Neural cell (in vitro differentiated cells): ENCODE measurements around the gene NFKBIZ. TPM values are rescaled to one million over a fixed set of nuclear protein-coding genes. Genes with fewer than 3 reads are reported as not detected.

Experiments used
- H2AFZ ChIP-seq: fragments of 200-600, 300-800 bp; sonication (generic), shearing (Covaris generic); 2 replicates; pipeline ENCODE4 v1.6.0; 2014; ENCODE audit warnings: low read depth, mild to moderate bottlenecking, antibody characterized with exemption, low read length, moderate library complexity
- H3F3A ChIP-seq: fragments of 200-600 bp; shearing (Covaris generic); 2 replicates; pipeline ENCODE4 v1.6.1; 2016; ENCODE audit warnings: mild to moderate bottlenecking, moderate library complexity, mixed read lengths, antibody characterized with exemption, low read length; ENCODE audit not compliant: insufficient read depth, poor library complexity, severe bottlenecking
- H3K27ac ChIP-seq: fragments of 200-600, 300-800 bp; sonication (generic), shearing (Covaris generic); 2 replicates; pipeline ENCODE4 v1.5.1; 2014; ENCODE audit warnings: mild to moderate bottlenecking, low read length, moderate library complexity
- H3K27me3 ChIP-seq: fragments of 300-800, 200-600 bp; sonication (generic), shearing (Covaris generic); 2 replicates; pipeline ENCODE4 v1.6.0; 2014; ENCODE audit warnings: mild to moderate bottlenecking, low read depth, low read length, moderate library complexity; ENCODE audit not compliant: insufficient read depth
- H3K36me3 ChIP-seq: fragments of 300-800, 200-600 bp; sonication (generic), shearing (Covaris generic); 2 replicates; pipeline ENCODE4 v1.5.1; 2014; ENCODE audit warnings: mild to moderate bottlenecking, antibody characterized with exemption, low read length, moderate library complexity; ENCODE audit not compliant: insufficient read depth
- H3K4me2 ChIP-seq: fragments of 300-800, 200-600 bp; sonication (generic), shearing (Covaris generic); 2 replicates; pipeline ENCODE4 v1.6.0; 2014; ENCODE audit warnings: mild to moderate bottlenecking, low read length
- H3K4me3 ChIP-seq: fragments of 300-800, 200-600 bp; sonication (generic), shearing (Covaris generic); 2 replicates; pipeline ENCODE4 v1.5.1; 2014; ENCODE audit warnings: mild to moderate bottlenecking, low read length, moderate library complexity
- H3K79me2 ChIP-seq: fragments of 200-600 bp; shearing (Covaris generic); replicated peaks from 2 replicates; pipeline ENCODE4 v1.6.0; 2014; ENCODE audit warnings: mild to moderate bottlenecking, low read length, moderate library complexity; ENCODE audit not compliant: insufficient read depth
- H3K9ac ChIP-seq: fragments of 300-800, 200-600 bp; sonication (generic), shearing (Covaris generic); 2 replicates; pipeline ENCODE4 v1.6.1; 2016; ENCODE audit warnings: mild to moderate bottlenecking, low read length, mixed read lengths
- H3K9me2 ChIP-seq: fragments of 200-600 bp; shearing (Covaris generic); 2 replicates; pipeline ENCODE4 v1.6.1; 2016; ENCODE audit warnings: mild to moderate bottlenecking, low read length, mixed read lengths; ENCODE audit not compliant: insufficient read depth
- H3K9me3 ChIP-seq: fragments of 200-600, 300-800 bp; sonication (generic), shearing (Covaris generic); 2 replicates; pipeline ENCODE4 v1.6.1; 2016; ENCODE audit warnings: mild to moderate bottlenecking, mixed run types, low read length, moderate library complexity, mixed read lengths
- H4K20me1 ChIP-seq: fragments of 200-600 bp; shearing (Covaris generic); 2 replicates; pipeline ENCODE4 v1.6.1; 2016; ENCODE audit warnings: mild to moderate bottlenecking, mixed run types; ENCODE audit not compliant: insufficient read depth
- CTCF ChIP-seq: fragments of 450-650 bp; IDR thresholded peaks from 2 replicates; pipeline ENCODE4 v1.5.1; 2014; ENCODE audit warnings: antibody characterized with exemption, mild to moderate bottlenecking, moderate library complexity; ENCODE audit not compliant: poor library complexity, severe bottlenecking
- EP300 ChIP-seq: fragments of 450-650 bp; conservative IDR thresholded peaks from 2 replicates; pipeline ENCODE4 v1.6.1; 2014; ENCODE audit warnings: antibody characterized with exemption, mild to moderate bottlenecking, moderate library complexity; ENCODE audit not compliant: poor library complexity, severe bottlenecking
- EZH2 ChIP-seq: fragments of 200-600, 300-800 bp; shearing (Covaris generic), sonication (generic); IDR thresholded peaks from 2 replicates; pipeline ENCODE4 v1.6.1; 2014; ENCODE audit warnings: antibody characterized with exemption, low read length, borderline replicate concordance, mild to moderate bottlenecking; ENCODE audit not compliant: insufficient read depth, poor library complexity, severe bottlenecking
- MXI1 ChIP-seq: fragments of 450-650 bp; conservative IDR thresholded peaks from 2 replicates; pipeline ENCODE4 v1.6.1; 2014; ENCODE audit warnings: antibody characterized with exemption, mild to moderate bottlenecking; ENCODE audit not compliant: poor library complexity, severe bottlenecking
- POLR2AphosphoS5 ChIP-seq: IDR thresholded peaks from 2 replicates; pipeline ENCODE4 v1.6.1; 2012
- RAD21 ChIP-seq: fragments of 450-650 bp; conservative IDR thresholded peaks from 2 replicates; pipeline ENCODE4 v1.6.1; 2014; ENCODE audit warnings: antibody characterized with exemption, mild to moderate bottlenecking, moderate library complexity
- REST ChIP-seq: IDR thresholded peaks from 2 replicates; pipeline ENCODE4 v1.6.1; 2012; ENCODE audit warnings: borderline replicate concordance
- SMC3 ChIP-seq: fragments of 450-650 bp; conservative IDR thresholded peaks from 2 replicates; pipeline ENCODE4 v1.6.1; 2014; ENCODE audit warnings: antibody characterized with exemption, mild to moderate bottlenecking, moderate library complexity; ENCODE audit not compliant: poor library complexity
- TAF1 ChIP-seq: IDR thresholded peaks from 2 replicates; pipeline ENCODE4 v1.6.1; 2012; ENCODE audit warnings: low read depth
- polyA plus RNA-seq: library from polyadenylated mRNA; depleted of rRNA; stranded (reverse); fragments of >200 nt; gene quantifications from 2 replicates; pipeline ENCODE4 v1.2.3, GENCODE V29; 2014

Gene NFKBIZ
- polyA plus RNA-seq, 1 donor from 2014 or later: 0.84 TPM

- H3K79me2 ChIP-seq: no peaks in the 10 kb centered on the region
- TF ChIP-seq POLR2AphosphoS5 (no peak), EZH2 (no peak), RAD21 (no peak), CTCF (no peak), REST (no peak), TAF1 (no peak), EP300 (no peak), SMC3 (no peak), MXI1 (no peak)
- no peaks in the 10 kb centered on the region for H3K36me3 ChIP-seq
- H3K27ac ChIP-seq: no peak overlapping the region
- H3F3A ChIP-seq: no peaks in the 10 kb centered on the region
- no peak overlapping the region for H3K4me2 ChIP-seq
- H3K9me2 ChIP-seq: no peaks in the 10 kb centered on the region
- H3K9me3 ChIP-seq: no peaks in the 10 kb centered on the region
- H2AFZ ChIP-seq: no peak overlapping the region
- no peak overlapping the region for H3K4me3 ChIP-seq
- no peak overlapping the region for H3K9ac ChIP-seq
- H3K27me3 ChIP-seq: no peaks in the 10 kb centered on the region
- H4K20me1 ChIP-seq: no peaks in the 10 kb centered on the region
Observed at GRCh38 chr3:101897013-101897412, 47.7 kb downstream of the NFKBIZ start.

GRCh38 chr3:101898039-101898438, 48.7 kb downstream of the NFKBIZ start:
- Histone ChIP-seq H3K9me2 (no peaks in the 10 kb centered on the region), H3K27ac (no peak overlapping the region), H3K36me3 (no peaks in the 10 kb centered on the region), H3K27me3 (no peaks in the 10 kb centered on the region), H3F3A (no peaks in the 10 kb centered on the region), H3K4me3 (no peak overlapping the region), H3K79me2 (no peaks in the 10 kb centered on the region), H4K20me1 (no peaks in the 10 kb centered on the region), H2AFZ (no peak overlapping the region), H3K9ac (no peak overlapping the region), H3K9me3 (no peaks in the 10 kb centered on the region), H3K4me2 (no peak overlapping the region)
- TF ChIP-seq EZH2: no peak
- no peak for TF ChIP-seq POLR2AphosphoS5
- TF ChIP-seq MXI1: no peak
- TF ChIP-seq REST: no peak
- no peak for TF ChIP-seq SMC3
- TF ChIP-seq RAD21: no peak
- no peak for TF ChIP-seq TAF1
- TF ChIP-seq CTCF: no peak
- TF ChIP-seq EP300: no peak
